ENCODE results near the gene EYS.

The EYS gene

GRCh38 chr6:65558071-65558470 is 149.0 kb downstream of the EYS start:
- ChIA-PET POLR2A (no interaction called here), CTCF (interaction anchor here (1.1 kb wide), 1 partner anchor 10 kb away, joined by 3 read pairs; no protein-coding TSS in a partner anchor)
- no peak for DNase-seq (ENCODE audit: extremely low spot score)
- TF ChIP-seq, protein P1, sequence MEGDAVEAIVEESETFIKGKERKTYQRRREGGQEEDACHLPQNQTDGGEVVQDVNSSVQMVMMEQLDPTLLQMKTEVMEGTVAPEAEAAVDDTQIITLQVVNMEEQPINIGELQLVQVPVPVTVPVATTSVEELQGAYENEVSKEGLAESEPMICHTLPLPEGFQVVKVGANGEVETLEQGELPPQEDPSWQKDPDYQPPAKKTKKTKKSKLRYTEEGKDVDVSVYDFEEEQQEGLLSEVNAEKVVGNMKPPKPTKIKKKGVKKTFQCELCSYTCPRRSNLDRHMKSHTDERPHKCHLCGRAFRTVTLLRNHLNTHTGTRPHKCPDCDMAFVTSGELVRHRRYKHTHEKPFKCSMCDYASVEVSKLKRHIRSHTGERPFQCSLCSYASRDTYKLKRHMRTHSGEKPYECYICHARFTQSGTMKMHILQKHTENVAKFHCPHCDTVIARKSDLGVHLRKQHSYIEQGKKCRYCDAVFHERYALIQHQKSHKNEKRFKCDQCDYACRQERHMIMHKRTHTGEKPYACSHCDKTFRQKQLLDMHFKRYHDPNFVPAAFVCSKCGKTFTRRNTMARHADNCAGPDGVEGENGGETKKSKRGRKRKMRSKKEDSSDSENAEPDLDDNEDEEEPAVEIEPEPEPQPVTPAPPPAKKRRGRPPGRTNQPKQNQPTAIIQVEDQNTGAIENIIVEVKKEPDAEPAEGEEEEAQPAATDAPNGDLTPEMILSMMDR (IDR thresholded peaks at IDR 0.05; ENCODE audit: control extremely low read depth, extremely low read depth, low read depth, missing control alignments), result no peak

DNA sequence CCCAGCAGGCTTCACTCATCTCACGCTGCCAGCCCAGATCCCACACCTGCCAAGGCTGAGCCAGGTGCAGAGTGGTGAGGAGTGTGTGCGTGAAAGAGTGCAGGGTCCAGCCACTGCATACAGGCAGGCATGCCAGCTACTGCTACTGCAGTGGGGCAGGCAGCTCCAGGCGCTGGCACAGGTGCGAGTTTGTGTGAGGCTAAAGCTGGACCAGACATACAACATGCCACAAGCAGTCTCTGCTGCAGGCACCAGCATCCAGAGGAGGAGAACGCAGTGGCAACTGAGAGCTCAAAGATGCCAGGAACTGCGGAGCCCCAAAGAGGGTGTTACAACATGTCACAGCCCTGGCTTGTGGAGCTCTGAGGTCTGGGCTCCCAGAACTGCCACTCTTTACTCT is 149.8 kb downstream of the EYS start:
- no peak for DNase-seq (ENCODE audit: extremely low spot score)
- POLR2A ChIA-PET, result no interaction called here
- TF ChIP-seq, protein P1 (IDR thresholded peaks at IDR 0.05; ENCODE audit: control extremely low read depth, extremely low read depth, low read depth, missing control alignments), result no peak
- CTCF ChIA-PET, result interaction anchor here (1.0 to 1.1 kb wide), 2 partner anchors 11 to 28 kb away, joined by 3 read pairs; no protein-coding TSS in a partner anchor

- DNase-seq (ENCODE audit: extremely low spot score), result no peak
- ChIA-PET POLR2A (no interaction called here), CTCF (no interaction called here)
- TF ChIP-seq, protein P1 (IDR thresholded peaks at IDR 0.05; ENCODE audit: control extremely low read depth, extremely low read depth, low read depth, missing control alignments), result no peak
Observed at GRCh38 chr6:65546894-65547293, 160.1 kb downstream of the EYS start.

- CTCF ChIA-PET, result no interaction called here
- DNase-seq (ENCODE audit: extremely low spot score), result no peak
- POLR2A ChIA-PET, result no interaction called here
- TF ChIP-seq, protein P1 (IDR thresholded peaks at IDR 0.05; ENCODE audit: control extremely low read depth, extremely low read depth, low read depth, missing control alignments), result no peak
Observed at GRCh38 chr6:65545920-65546319, 161.1 kb downstream of the EYS start.

- ChIA-PET CTCF (no interaction called here), POLR2A (no interaction called here)
- DNase-seq (ENCODE audit: extremely low spot score), result no peak
- TF ChIP-seq, protein P1 (IDR thresholded peaks at IDR 0.05; ENCODE audit: control extremely low read depth, extremely low read depth, low read depth, missing control alignments), result no peak
Observed at GRCh38 chr6:65538644-65539043, 168.4 kb downstream of the EYS start.

DNA sequence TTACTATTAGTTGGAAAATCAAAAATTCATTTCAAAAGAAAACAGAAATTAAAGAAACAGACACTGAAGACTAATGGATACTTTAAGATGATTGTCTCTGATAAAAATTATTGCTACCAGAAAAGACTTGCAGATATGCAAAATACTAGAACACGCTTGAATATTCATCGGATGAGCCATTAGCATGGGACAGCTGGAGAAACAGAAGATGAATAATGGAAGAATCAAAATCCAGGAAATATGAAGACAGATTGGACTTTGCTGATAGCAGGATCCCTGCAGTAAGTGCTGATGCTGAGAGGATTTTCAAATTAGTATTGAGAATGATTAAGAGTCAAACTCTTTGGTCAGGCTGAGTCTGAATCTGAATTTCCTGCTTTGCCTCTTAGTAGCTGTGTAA is 169.4 kb downstream of the EYS start:
- ChIA-PET POLR2A (no interaction called here), CTCF (no interaction called here)
- no peak for DNase-seq (ENCODE audit: extremely low spot score)
- TF ChIP-seq, protein P1 (IDR thresholded peaks at IDR 0.05; ENCODE audit: control extremely low read depth, extremely low read depth, low read depth, missing control alignments), result no peak

GRCh38 chr6:65531533-65531932 is 175.5 kb downstream of the EYS start:
- POLR2A ChIA-PET, result no interaction called here
- DNase-seq (ENCODE audit: extremely low spot score), result no peak
- CTCF ChIA-PET, result no interaction called here
- TF ChIP-seq, protein P1 (IDR thresholded peaks at IDR 0.05; ENCODE audit: control extremely low read depth, extremely low read depth, low read depth, missing control alignments), result no peak

All from GM10248 (cell line).